HepG2 (cell line): Measurements from ENCODE around the gene PLGRKT. TPM values are rescaled to one million over a fixed set of nuclear protein-coding genes. Genes with fewer than 3 reads are reported as not detected.
"Not testable (repeated sequence)": the region's sequence is repeated elsewhere in the genome, so short reads cannot be mapped to it uniquely, and the experiment has no call there.

Source experiments
- ATAC-seq: fragments of 200-7000 bp; cut with Tn5 transposase; 3 replicates; pipeline ENCODE4 v1.9.1; 2020; ENCODE audit warnings: mild to moderate bottlenecking, moderate library complexity
- BruUV-seq: library from RNA; stranded (reverse); fragments of 400-500 nt; replicated peaks from 2 replicates; lab custom pipeline; 2021; lab: Mats Ljungman, UMichigan
- CTCF ChIA-PET: fragments of 300-600 bp; formaldehyde crosslinking; extraction: SDS; loops from one replicate; lab custom pipeline; 2021; ENCODE audit warnings: low total read pairs, inconsistent platforms, low intra/inter-chr PET ratio; lab: Yijun Ruan, JAX
- POLR2A ChIA-PET: fragments of 350-600 bp; sonication (Branson Sonifier 250); formaldehyde crosslinking; loops from one replicate; lab custom pipeline; 2020; ENCODE audit warnings: antibody characterized with exemption, inconsistent platforms; lab: Yijun Ruan, JAX
- DNase-seq: peaks from one replicate; pipeline ENCODE4 v3.0.0-alpha.2; 2015; ENCODE audit warnings: low spot score
- FAIRE-seq: peaks from 3 replicates; lab custom pipeline; 2011; peaks lifted over from hg19 to GRCh38; lab: Jason Lieb, UNC
- H2AFZ ChIP-seq: one replicate; pipeline ENCODE4 v1.6.1; 2011; ENCODE audit warnings: low read length, inconsistent platforms
- H3K27ac ChIP-seq: fragments of 300-600 bp; 3 replicates; pipeline ENCODE4 v1.8.0; 2011; ENCODE audit warnings: mixed run types, mild to moderate bottlenecking, mixed read lengths, low read length, inconsistent platforms; ENCODE audit not compliant: insufficient read depth; ENCODE audit errors: extremely low read length
- H3K27me3 ChIP-seq, 2 experiments: fragments of 200-600 bp in 1 of 2; 2 replicates in 1 of 2; 3 replicates in 1 of 2; pipeline versions ENCODE4 v1.6.0 to v1.8.0; 2011; ENCODE audit warnings: low read length in 2 of 2, mild to moderate bottlenecking in 2 of 2, moderate library complexity in 2 of 2, inconsistent platforms in 1 of 2; ENCODE audit not compliant: insufficient read depth in 2 of 2, control insufficient read depth in 1 of 2
- H3K36me3 ChIP-seq, 2 experiments: fragments of 200-600 bp in 1 of 2; replicated peaks in 1 of 2; 2 replicates in 1 of 2; 3 replicates in 1 of 2; pipeline versions ENCODE4 v1.5.1 to v1.8.0; 2011; ENCODE audit warnings: low read length in 2 of 2, inconsistent platforms in 1 of 2; ENCODE audit not compliant: insufficient read depth in 2 of 2, control insufficient read depth in 1 of 2
- H3K4me1 ChIP-seq: 2 replicates; pipeline ENCODE4 v1.5.1; 2012; ENCODE audit warnings: low read length, inconsistent platforms; ENCODE audit not compliant: insufficient read depth
- H3K4me2 ChIP-seq: 2 replicates; pipeline ENCODE4 v1.6.0; 2011; ENCODE audit warnings: low read depth, low read length, inconsistent platforms
- H3K4me3 ChIP-seq, 3 experiments: fragments of 200-600 bp in 1 of 3; sonication (generic), shearing (Covaris generic) in 1 of 3; replicated peaks in 1 of 3; 2 replicates each; pipeline ENCODE4 v1.5.1; 2011 to 2016; ENCODE audit warnings: low read length in 3 of 3, inconsistent platforms in 2 of 3, low read depth in 2 of 3, mild to moderate bottlenecking in 2 of 3, control low read depth in 1 of 3, mixed read lengths in 1 of 3; ENCODE audit not compliant: insufficient read depth in 1 of 3
- H3K79me2 ChIP-seq: one replicate; pipeline ENCODE4 v1.6.1; 2011; ENCODE audit warnings: low read length, inconsistent platforms; ENCODE audit not compliant: insufficient read depth
- H3K9ac ChIP-seq: 2 replicates; pipeline ENCODE4 v1.6.0; 2011; ENCODE audit warnings: mild to moderate bottlenecking, low read depth, low read length, inconsistent platforms; ENCODE audit not compliant: insufficient read depth
- H3K9me3 ChIP-seq: 2 replicates; pipeline ENCODE4 v1.5.1; 2012; ENCODE audit warnings: mild to moderate bottlenecking, low read length
- H4K20me1 ChIP-seq: 2 replicates; pipeline ENCODE4 v1.6.0; 2011; ENCODE audit warnings: inconsistent platforms, mild to moderate bottlenecking, low read length, moderate library complexity; ENCODE audit not compliant: insufficient read depth
- HOXA5 ChIP-seq: sonication (generic); formaldehyde crosslinking; IDR thresholded peaks from 2 replicates; pipeline ENCODE4 v1.4.0; 2020; ENCODE audit warnings: missing genetic modification reagents
- KAT7 ChIP-seq: IDR thresholded peaks from 2 replicates; pipeline ENCODE4 v1.6.1; 2018; ENCODE audit warnings: borderline replicate concordance, missing compliant biosample characterization
- NR2F1 ChIP-seq, 2 experiments: fragments of 450-650 bp in 1 of 2; formaldehyde crosslinking in 1 of 2; IDR thresholded peaks; 2 replicates each; pipeline versions ENCODE4 v1.5.0 to v1.6.1; 2016 to 2020; ENCODE audit warnings: mild to moderate bottlenecking in 1 of 2, missing compliant biosample characterization in 1 of 2, missing genetic modification reagents in 1 of 2, moderate library complexity in 1 of 2
- RNF219 ChIP-seq: sonication (generic); formaldehyde crosslinking; IDR thresholded peaks from 2 replicates; pipeline ENCODE4 v1.5.0; 2020; ENCODE audit warnings: mild to moderate bottlenecking, missing genetic modification reagents
- TP53 ChIP-seq: sonication (generic); formaldehyde crosslinking; conservative IDR thresholded peaks from 2 replicates; pipeline ENCODE4 v1.4.0; 2020; ENCODE audit warnings: missing genetic modification reagents
- ZMAT5 ChIP-seq: sonication (generic); formaldehyde crosslinking; IDR thresholded peaks from 2 replicates; pipeline ENCODE4 v1.5.0; 2020; ENCODE audit warnings: mild to moderate bottlenecking, low read depth, missing genetic modification reagents, borderline replicate concordance
- ZNF724P ChIP-seq: sonication (generic); formaldehyde crosslinking; IDR thresholded peaks from 2 replicates; pipeline ENCODE4 v1.8.0; 2022; ENCODE audit warnings: missing genetic modification reagents, borderline replicate concordance
- WGBS: methylation state at CpG from one replicate; pipeline ENCODE4 v1.1.6; 2017; ENCODE audit warnings: low lambda C conversion rate; 5-methylcytosine and 5-hydroxymethylcytosine counted together
- in situ Hi-C: cut with HindIII; loops from 2 replicates; pipeline ENCODE4 v1.10.0; 2017; ENCODE audit warnings: low pct_unique_long_range_greater_than_20kb; ENCODE audit not compliant: extremely low pct_ligation_motif_present
- intact Hi-C: fragments of 100-400 bp; cut with micrococcal nuclease; formaldehyde crosslinking; loops from one replicate; pipeline ENCODE4 v1.10.0; 2022; ENCODE audit not compliant: unreplicated experiment
- polyA plus RNA-seq, 8 experiments: library from polyadenylated mRNA; depleted of rRNA in 3 of 8; stranded (reverse) in 7 of 8; unstranded in 1 of 8; fragments of >200 nt; fragmentation: Illumina TruSeq in 4 of 8; extraction: Trizol in 4 of 8; gene quantifications; 2 replicates each; pipeline versions ENCODE4 v1.2.1 to v1.2.3, GENCODE V29; 2011 to 2016; ENCODE audit warnings: low read depth in 4 of 8, missing spikeins in 1 of 8, mixed read lengths in 1 of 8; ENCODE audit not compliant: insufficient read depth in 1 of 8
- total RNA-seq, 5 experiments: library from RNA; depleted of rRNA; stranded (reverse); fragments of >200 nt; fragmentation: Illumina TruSeq; extraction: Trizol; gene quantifications; 2 replicates each; pipeline ENCODE4 v1.2.3, GENCODE V29; 2016; ENCODE audit warnings: low read depth in 1 of 5

PLGRKT gene
- total and polyA plus RNA-seq, 2 of the 13 experiments (the other 11 are each of a cell fraction or from before 2014, with no cell fraction given): 5.0 to 15.8 TPM

GRCh38 chr9:5445886-5446285 is 8.2 kb upstream of the PLGRKT start (continued):
- no peak for TF ChIP-seq NR2F1 (CRISPR knock-in tag; IDR thresholded peaks at IDR 0.05)
- no peak for TF ChIP-seq TP53 (CRISPR knock-in tag)
- TF ChIP-seq ZNF724P (CRISPR knock-in tag): no peak
- TF ChIP-seq RNF219 (CRISPR knock-in tag): no peak
- TF ChIP-seq ZMAT5 (CRISPR knock-in tag): no peak
- no peak for TF ChIP-seq KAT7
- no peak for TF ChIP-seq HOXA5

- H3K27ac ChIP-seq, H4K20me1 ChIP-seq, H3K9ac ChIP-seq, H3K9me3 ChIP-seq, H3K4me1 ChIP-seq, CTCF ChIA-PET, intact Hi-C loops, H3K79me2 ChIP-seq, BruUV-seq, H3K4me2 ChIP-seq, H2AFZ ChIP-seq, ATAC-seq, FAIRE-seq, DNase-seq, H3K4me3 ChIP-seq, POLR2A ChIA-PET, H3K36me3 ChIP-seq, H3K27me3 ChIP-seq: not testable (repeated sequence)
- in situ Hi-C loops: loop anchor here (10.0 to 25.0 kb wide), 3 partner anchors 150 to 683 kb away; partner anchors contain the start of gene JAK2
- WGBS: 30% methylated on average over 4 of the region's 4 CpGs
Observed at GRCh38 chr9:5445096-5445495, 7.4 kb upstream of the PLGRKT start.
